A673 (cell line): Measurements from ENCODE around the gene SCGB3A2. TPM values are rescaled to one million over a fixed set of nuclear protein-coding genes. Genes with fewer than 3 reads are reported as not detected.

Source experiments
- BruUV-seq: library from RNA; stranded (reverse); fragments of 400-500 nt; replicated peaks from 2 replicates; lab custom pipeline; 2021; lab: Mats Ljungman, UMichigan
- CTCF ChIA-PET: fragments of 300-600 bp; sonication (Branson Sonifier 250); formaldehyde crosslinking; loops from one replicate; lab custom pipeline; 2022; ENCODE audit warnings: antibody characterized with exemption; lab: Charles Lee
- POLR2A ChIA-PET: fragments of 300-600 bp; sonication (Branson Sonifier 250); formaldehyde crosslinking; loops from one replicate; lab custom pipeline; 2022; ENCODE audit warnings: antibody characterized with exemption; ENCODE audit not compliant: low non-redundant PET; lab: Charles Lee
- DNase-seq: peaks from one replicate; pipeline ENCODE4 v3.0.0-alpha.2; 2015; ENCODE audit warnings: low spot score
- H3K27ac ChIP-seq: fragments of 200-600 bp; sonication (generic); 2 replicates; pipeline ENCODE4 v1.5.1; 2016; ENCODE audit warnings: mixed run types, low read depth, mild to moderate bottlenecking, mixed read lengths, antibody characterized with exemption, low read length; ENCODE audit not compliant: poor library complexity, severe bottlenecking
- H3K27me3 ChIP-seq: fragments of 200-600 bp; sonication (generic); replicated peaks from 2 replicates; pipeline ENCODE4 v1.6.1; 2017; ENCODE audit warnings: mixed run types, low read depth, mild to moderate bottlenecking, mixed read lengths, antibody characterized with exemption, low read length; ENCODE audit not compliant: insufficient read depth, poor library complexity
- H3K36me3 ChIP-seq: fragments of 200-600 bp; sonication (generic); 2 replicates; pipeline ENCODE4 v1.6.1; 2016; ENCODE audit warnings: mixed run types, mild to moderate bottlenecking, mixed read lengths, antibody characterized with exemption, low read length; ENCODE audit not compliant: insufficient read depth, poor library complexity, severe bottlenecking
- H3K4me1 ChIP-seq: fragments of 200-600 bp; sonication (generic); 2 replicates; pipeline ENCODE4 v1.6.1; 2017; ENCODE audit warnings: mixed run types, mild to moderate bottlenecking, mixed read lengths, antibody characterized with exemption, low read length; ENCODE audit not compliant: insufficient read depth, poor library complexity, severe bottlenecking
- H3K4me3 ChIP-seq: fragments of 200-600 bp; sonication (generic); 2 replicates; pipeline ENCODE4 v1.5.1; 2016; ENCODE audit warnings: low read depth, mixed run types, mild to moderate bottlenecking, mixed read lengths, low read length; ENCODE audit not compliant: poor library complexity, severe bottlenecking
- H3K9me3 ChIP-seq: fragments of 200-600 bp; sonication (generic); 2 replicates; pipeline ENCODE4 v1.6.1; 2016; ENCODE audit warnings: mixed run types, low read depth, mild to moderate bottlenecking, mixed read lengths, antibody characterized with exemption, low read length; ENCODE audit not compliant: poor library complexity, severe bottlenecking
- EZH2 ChIP-seq: fragments of 200-600 bp; sonication (generic); IDR thresholded peaks from 2 replicates; pipeline ENCODE4 v1.6.1; 2017; ENCODE audit warnings: borderline replicate concordance, low read depth, mild to moderate bottlenecking, mixed read lengths, antibody characterized with exemption, low read length; ENCODE audit not compliant: poor library complexity, severe bottlenecking
- intact Hi-C: fragments of 100-400 bp; cut with micrococcal nuclease; formaldehyde crosslinking; loops from one replicate; pipeline ENCODE4 v1.10.0; 2022; ENCODE audit not compliant: unreplicated experiment
- total RNA-seq: library from RNA; stranded (reverse); gene quantifications from 2 replicates; pipeline ENCODE4 v1.2.3, GENCODE V29; 2021
- TF ChIP-seq, protein P1 (sequence below): fragments of 300-800, 200-600 bp; sonication (generic); conservative IDR thresholded peaks from 2 replicates; pipeline ENCODE4 v1.5.1; 2017; ENCODE audit warnings: low read depth, mild to moderate bottlenecking, antibody characterized with exemption, low read length, moderate library complexity, mixed read lengths

SCGB3A2 gene
- total RNA-seq, 1 experiment from 2014 or later = not detected

DNA sequence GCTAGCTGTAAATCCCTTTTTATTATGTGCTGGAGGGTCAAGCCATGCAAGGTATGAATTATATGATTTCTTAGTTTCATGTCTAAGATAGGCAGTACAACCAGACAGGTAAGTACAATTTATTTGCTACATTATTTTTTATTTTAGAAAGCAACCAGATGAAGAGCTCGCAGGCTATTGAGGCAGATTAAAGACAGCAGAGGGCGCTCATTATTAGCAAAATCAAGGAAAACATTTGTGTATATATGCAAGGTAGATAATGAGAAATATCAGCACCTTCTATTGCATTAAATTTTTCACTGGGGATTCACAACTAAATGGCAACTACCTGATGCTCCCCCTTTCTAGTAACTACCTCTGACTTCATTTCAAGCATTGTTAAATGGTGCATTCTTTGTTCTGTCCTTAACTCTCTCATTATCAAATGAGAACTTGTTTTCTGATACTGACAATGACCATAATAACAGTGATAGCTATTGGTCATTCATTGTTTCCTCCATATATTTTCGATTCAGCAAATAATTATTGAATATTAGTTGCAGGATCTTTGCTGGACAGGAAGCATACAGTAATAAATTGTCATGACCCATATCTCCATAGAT, 8.6 kb downstream of the SCGB3A2 start:
- H3K27me3 ChIP-seq = peaks cover 7% of the 10 kb centered on the region
- POLR2A ChIA-PET = no interaction called here
- intact Hi-C loops = loop anchor here (1.0 kb wide), 1 partner anchor 48 kb away; no protein-coding TSS in a partner anchor
- no peak overlapping the region for H3K27ac ChIP-seq
- H3K4me3 ChIP-seq = no peak overlapping the region
- peak; percentile 47 for DNase-seq
- no peaks in the 10 kb centered on the region for H3K9me3 ChIP-seq
- no TSS peak for BruUV-seq
- H3K4me1 ChIP-seq = no peaks in the 10 kb centered on the region
- CTCF ChIA-PET = interaction anchor here (0.6 to 1.2 kb wide), 5 partner anchors 9 to 260 kb away, joined by 3 to 10 read pairs (median 3); partner anchors contain the start of gene SCGB3A2
- H3K36me3 ChIP-seq = no peaks in the 10 kb centered on the region
- TF ChIP-seq, protein P1, sequence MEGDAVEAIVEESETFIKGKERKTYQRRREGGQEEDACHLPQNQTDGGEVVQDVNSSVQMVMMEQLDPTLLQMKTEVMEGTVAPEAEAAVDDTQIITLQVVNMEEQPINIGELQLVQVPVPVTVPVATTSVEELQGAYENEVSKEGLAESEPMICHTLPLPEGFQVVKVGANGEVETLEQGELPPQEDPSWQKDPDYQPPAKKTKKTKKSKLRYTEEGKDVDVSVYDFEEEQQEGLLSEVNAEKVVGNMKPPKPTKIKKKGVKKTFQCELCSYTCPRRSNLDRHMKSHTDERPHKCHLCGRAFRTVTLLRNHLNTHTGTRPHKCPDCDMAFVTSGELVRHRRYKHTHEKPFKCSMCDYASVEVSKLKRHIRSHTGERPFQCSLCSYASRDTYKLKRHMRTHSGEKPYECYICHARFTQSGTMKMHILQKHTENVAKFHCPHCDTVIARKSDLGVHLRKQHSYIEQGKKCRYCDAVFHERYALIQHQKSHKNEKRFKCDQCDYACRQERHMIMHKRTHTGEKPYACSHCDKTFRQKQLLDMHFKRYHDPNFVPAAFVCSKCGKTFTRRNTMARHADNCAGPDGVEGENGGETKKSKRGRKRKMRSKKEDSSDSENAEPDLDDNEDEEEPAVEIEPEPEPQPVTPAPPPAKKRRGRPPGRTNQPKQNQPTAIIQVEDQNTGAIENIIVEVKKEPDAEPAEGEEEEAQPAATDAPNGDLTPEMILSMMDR = peak; percentile 79
- no peak for TF ChIP-seq EZH2

DNA sequence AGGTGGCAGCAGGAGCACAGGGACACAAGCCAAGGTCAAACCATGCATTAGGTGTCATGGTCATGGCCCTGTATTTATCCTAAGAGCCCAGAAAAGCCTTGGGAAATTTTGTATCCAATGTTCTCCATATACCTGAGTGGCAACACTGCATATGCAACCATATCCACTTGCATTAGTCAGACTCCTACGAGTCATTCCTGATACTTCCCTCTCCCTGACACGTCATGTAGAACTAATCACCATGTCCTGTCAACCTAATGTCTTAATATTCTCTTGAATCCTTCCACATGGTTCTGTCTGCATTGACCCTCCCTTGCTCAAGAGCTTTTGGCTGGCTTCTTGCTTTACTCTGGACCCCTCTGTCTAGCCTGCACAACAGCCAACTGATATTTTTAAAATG, 9.4 kb downstream of the SCGB3A2 start:
- CTCF ChIA-PET = interaction anchor here (0.9 kb wide), 1 partner anchor 260 kb away, joined by 10 read pairs; no protein-coding TSS in a partner anchor
- no TSS peak for BruUV-seq
- intact Hi-C loops = loop anchor here (1.0 kb wide), 1 partner anchor 47 kb away; no protein-coding TSS in a partner anchor

DNA sequence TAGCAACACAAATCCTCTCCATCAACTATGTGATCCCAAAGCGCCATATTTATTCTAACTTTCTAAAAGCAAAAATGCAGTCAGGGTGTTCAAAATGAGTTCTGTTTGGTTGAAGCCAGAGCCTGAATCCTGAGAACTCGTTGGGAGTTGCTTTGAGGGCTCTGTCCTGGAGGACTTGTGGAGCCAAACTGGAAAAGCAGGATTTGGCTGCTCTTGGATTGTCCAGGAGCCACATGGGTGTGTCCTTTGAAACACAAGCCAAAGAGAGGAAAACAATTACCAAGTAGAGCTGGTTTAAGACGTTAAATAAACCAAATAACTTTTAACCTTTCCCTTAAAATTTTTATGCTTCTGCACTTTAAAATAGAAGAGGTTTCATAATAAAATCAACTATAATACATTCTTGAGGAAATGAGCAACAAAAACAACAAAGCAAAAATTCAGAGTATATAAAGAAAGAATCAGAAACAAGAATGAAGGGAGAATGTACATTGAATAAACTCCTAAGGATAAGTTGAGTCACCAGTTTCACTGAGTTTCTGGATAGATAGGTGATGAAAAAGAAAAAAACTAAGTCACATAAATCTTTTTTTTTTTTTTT, 14.3 kb downstream of the SCGB3A2 start:
- ChIA-PET POLR2A (interaction anchor here (0.6 kb wide), 1 partner anchor 336 kb away, joined by 3 read pairs; no protein-coding TSS in a partner anchor), CTCF (no interaction called here)
- no TSS peak for BruUV-seq
- Histone ChIP-seq H3K27me3 (peaks cover 9% of the 10 kb centered on the region), H3K4me1 (no peaks in the 10 kb centered on the region), H3K36me3 (no peaks in the 10 kb centered on the region), H3K4me3 (no peak overlapping the region), H3K9me3 (no peaks in the 10 kb centered on the region), H3K27ac (no peak overlapping the region)
- no peak for TF ChIP-seq EZH2
- TF ChIP-seq, protein P1 = no peak
- DNase-seq = no peak
- intact Hi-C loops = no loop called here

More for the DNA sequence above, 9.4 kb downstream of the SCGB3A2 start:
- Histone ChIP-seq H3K27me3 (peaks cover 7% of the 10 kb centered on the region), H3K4me3 (no peak overlapping the region), H3K36me3 (no peaks in the 10 kb centered on the region), H3K4me1 (no peaks in the 10 kb centered on the region), H3K27ac (no peak overlapping the region), H3K9me3 (no peaks in the 10 kb centered on the region)
- no peak for DNase-seq
- POLR2A ChIA-PET = no interaction called here
- TF ChIP-seq, protein P1 = no peak
- no peak for TF ChIP-seq EZH2
